CD4-positive, alpha-beta T cell (primary cell): ENCODE data around the gene ULK4. TPM values are rescaled to one million over a fixed set of nuclear protein-coding genes. Genes with fewer than 3 reads are reported as not detected.

Experiments used
- ATAC-seq: fragments of 200-7000 bp; cut with Tn5 transposase; one replicate; pipeline ENCODE4 v1.10.0; 2022; ENCODE audit warnings: mild to moderate bottlenecking; ENCODE audit not compliant: poor library complexity
- CTCF ChIA-PET: fragments of 350-600 bp; sonication (Branson Sonifier 250); formaldehyde crosslinking; loops from one replicate; lab custom pipeline; 2021; ENCODE audit warnings: antibody characterized with exemption, inconsistent platforms; lab: Charles Lee
- POLR2A ChIA-PET: fragments of 350-600 bp; sonication (Branson Sonifier 250); formaldehyde crosslinking; loops from one replicate; lab custom pipeline; 2021; ENCODE audit warnings: antibody characterized with exemption, inconsistent platforms; lab: Charles Lee
- DNase-seq, 14 experiments: peaks; one replicate each; pipeline ENCODE4 v3.0.0-alpha.2; 2013 to 2020; ENCODE audit warnings: mixed read lengths in 2 of 14
- H3K27ac ChIP-seq, 2 donors: one replicate each; pipeline versions ENCODE4 v1.5.1 to v1.7.0; 2013; ENCODE audit warnings: low read length in 2 of 2, low read depth in 1 of 2, mild to moderate bottlenecking in 1 of 2
- H3K27me3 ChIP-seq, 2 experiments: 1 replicate in 1 of 2; 2 replicates in 1 of 2; pipeline versions ENCODE4 v1.6.1 to v1.7.0; 2013; ENCODE audit warnings: low read length in 2 of 2, control low read depth in 1 of 2, mild to moderate bottlenecking in 1 of 2, moderate library complexity in 1 of 2; ENCODE audit not compliant: insufficient read depth in 2 of 2, control insufficient read depth in 1 of 2
- H3K36me3 ChIP-seq: one replicate; pipeline ENCODE4 v1.6.1; 2013; ENCODE audit warnings: low read length, control low read depth; ENCODE audit not compliant: insufficient read depth
- H3K4me1 ChIP-seq: one replicate; pipeline ENCODE4 v1.6.1; 2013; ENCODE audit warnings: low read length, control low read depth; ENCODE audit not compliant: insufficient read depth
- H3K4me3 ChIP-seq: one replicate; pipeline ENCODE4 v1.5.1; 2013; ENCODE audit warnings: mild to moderate bottlenecking, low read length, moderate library complexity
- H3K9me3 ChIP-seq, 2 experiments: 1 replicate in 1 of 2; 2 replicates in 1 of 2; pipeline versions ENCODE4 v1.6.1 to v1.7.0; 2013; ENCODE audit warnings: low read length in 2 of 2, mild to moderate bottlenecking in 2 of 2, control low read depth in 1 of 2, moderate library complexity in 1 of 2; ENCODE audit not compliant: control insufficient read depth in 1 of 2, insufficient read depth in 1 of 2
- H3K27ac Mint-ChIP-seq: one replicate; pipeline ENCODE4 v1.8.0; 2020; ENCODE audit warnings: mixed read lengths
- H3K27me3 Mint-ChIP-seq: one replicate; pipeline ENCODE4 v1.8.0; 2021; ENCODE audit warnings: mixed read lengths
- H3K36me3 Mint-ChIP-seq: one replicate; pipeline ENCODE4 v1.8.0; 2021; ENCODE audit warnings: low read depth, mixed read lengths
- H3K4me1 Mint-ChIP-seq: one replicate; pipeline ENCODE4 v1.8.0; 2021; ENCODE audit warnings: low read depth, mixed read lengths
- H3K4me3 Mint-ChIP-seq: one replicate; pipeline ENCODE4 v1.8.0; 2020; ENCODE audit warnings: mild to moderate bottlenecking, mixed read lengths
- H3K9me3 Mint-ChIP-seq: one replicate; pipeline ENCODE4 v1.8.0; 2020; ENCODE audit warnings: mixed read lengths
- CTCF ChIP-seq: fragments of 200-600 bp; IDR thresholded peaks from one replicate; pipeline ENCODE4 v1.8.0; 2022; ENCODE audit warnings: antibody characterized with exemption, mild to moderate bottlenecking
- intact Hi-C, 2 experiments: fragments of 100-400 bp; cut with DNase I in 1 of 2; cut with micrococcal nuclease in 1 of 2; formaldehyde crosslinking; loops; one replicate each; pipeline versions ENCODE4 v1.15.1 to v1.9.0; 2023 to 2025; cut with DNase I, micrococcal nuclease
- total RNA-seq, 174 experiments: library from RNA in 2 of 174; stranded (reverse) in 2 of 174; gene quantifications; one replicate each; pipeline ENCODE4 v1.2.3 and lab custom pipeline; 2021 to 2026

Gene ULK4
- total RNA-seq, 2 experiments from 2014 or later, result 23.8 to 28.6 TPM

- Mint-ChIP-seq H3K27ac (peak overlapping the region; percentile 70), H3K9me3 (no peaks in the 10 kb centered on the region), H3K27me3 (no peaks in the 10 kb centered on the region), H3K36me3 (peaks cover 18% of the 10 kb centered on the region), H3K4me1 (peaks cover 54% of the 10 kb centered on the region), H3K4me3 (peak overlapping the region; percentile 94)
- no peaks in the 10 kb centered on the region for H3K9me3 ChIP-seq
- peak; percentile 13 for ATAC-seq
- ChIA-PET CTCF (no interaction called here), POLR2A (interaction anchor here (0.6 to 2.9 kb wide), 35 partner anchors 8 to 1793 kb away, joined by 3 to 39 read pairs (median 4); partner anchors contain the start of genes EIF1B, RPL14, RPSA and ZNF620)
- H3K27ac ChIP-seq, result peak overlapping the region; percentile 10 to 90
- H3K36me3 ChIP-seq, result no peaks in the 10 kb centered on the region
- H3K4me1 ChIP-seq, result peaks cover 16% of the 10 kb centered on the region
- H3K4me3 ChIP-seq, result peak overlapping the region; percentile 90
- no peak for TF ChIP-seq CTCF
- DNase-seq, result peak in 12 of 14 experiments; percentile 7 to 68 (median 26)
- intact Hi-C loops, result loop anchor here (1.0 to 10.0 kb wide), 9 partner anchors 17 to 1795 kb away; partner anchors contain the start of genes RPSA (in 1 of the 2) and ULK4 (in 1 of the 2)
- H3K27me3 ChIP-seq, result no peaks in the 10 kb centered on the region
These were observed 761.8 kb downstream of the ULK4 start for GRCh38 chr3:41199866-41200668.

- H3K9me3 Mint-ChIP-seq, result no peaks in the 10 kb centered on the region
- H3K4me1 Mint-ChIP-seq, result peaks cover 45% of the 10 kb centered on the region
These were observed 762.7 kb downstream of the ULK4 start, which contains the start of gene CTNNB1 for GRCh38 chr3:41198950-41199865. Gene CTNNB1 (plus strand): TSS chr3:41199505. CDS start chr3:41224069, 24,564 bp downstream.

More at GRCh38 chr3:41198950-41199865, 762.7 kb downstream of the ULK4 start, which contains the start of gene CTNNB1:
- ATAC-seq (peak; percentile 81), DNase-seq (peak; percentile 86 to 97 (median 91))
- Mint-ChIP-seq H3K27me3 (no peaks in the 10 kb centered on the region), H3K36me3 (peaks cover 18% of the 10 kb centered on the region), H3K27ac (peak within 1 kb of the TSS; percentile 94), H3K4me3 (peak within 1 kb of the TSS; percentile 98)
- Histone ChIP-seq H3K27me3 (no peaks in the 10 kb centered on the region), H3K36me3 (no peaks in the 10 kb centered on the region), H3K27ac (peak within 1 kb of the TSS; percentile 90), H3K4me3 (peak within 1 kb of the TSS; percentile 90), H3K9me3 (no peaks in the 10 kb centered on the region), H3K4me1 (peaks cover 16% of the 10 kb centered on the region)
- TF ChIP-seq CTCF, result no peak
- intact Hi-C loops, result loop anchor here (1.0 to 5.0 kb wide), 5 partner anchors 82 to 763 kb away; partner anchors contain the start of gene ULK4 (in 1 of the 2)
- ChIA-PET CTCF (no interaction called here), POLR2A (interaction anchor here (0.6 to 2.9 kb wide), 33 partner anchors 8 to 1792 kb away, joined by 3 to 39 read pairs (median 5); partner anchors contain the start of genes EIF1B, RPL14, RPSA and ZNF620)
